EH (cell line): ENCODE data around the gene DPEP2.
A peak's percentile ranks its signal among the peaks of the same experiment; 100 is the strongest.
"Not testable (repeated sequence)": the region's sequence is repeated elsewhere in the genome, so short reads cannot be mapped to it uniquely, and the experiment has no call there.

Source experiments
- DNase-seq: peaks from one replicate; pipeline ENCODE4 v3.0.0-alpha.2; 2015; ENCODE audit warnings: low read depth

DPEP2 gene

GRCh38 chr16:68005211-68005610, 5.9 kb upstream of the DPEP2 start:
- no peak for DNase-seq

DNA sequence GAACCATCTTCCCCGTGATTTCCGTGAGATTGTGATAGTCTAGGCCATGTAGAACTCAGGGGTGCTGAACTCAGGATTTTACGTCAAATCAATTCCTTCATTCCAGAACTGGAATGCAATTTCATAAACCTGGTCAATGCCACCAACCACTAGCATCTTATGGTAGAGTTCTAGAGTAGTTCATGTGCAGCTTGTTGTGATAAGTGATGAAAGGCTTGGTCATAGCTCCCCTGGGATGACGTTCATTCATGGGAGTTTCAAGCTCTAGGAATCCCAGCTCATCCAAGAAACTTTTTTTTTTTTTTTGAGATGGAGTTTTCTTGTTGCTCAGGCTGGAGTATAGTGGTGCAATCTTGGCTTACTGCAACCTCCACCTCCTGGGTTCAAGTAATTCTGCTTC, 3.7 kb upstream of the DPEP2 start:
- DNase-seq = peak; percentile 20

DNA sequence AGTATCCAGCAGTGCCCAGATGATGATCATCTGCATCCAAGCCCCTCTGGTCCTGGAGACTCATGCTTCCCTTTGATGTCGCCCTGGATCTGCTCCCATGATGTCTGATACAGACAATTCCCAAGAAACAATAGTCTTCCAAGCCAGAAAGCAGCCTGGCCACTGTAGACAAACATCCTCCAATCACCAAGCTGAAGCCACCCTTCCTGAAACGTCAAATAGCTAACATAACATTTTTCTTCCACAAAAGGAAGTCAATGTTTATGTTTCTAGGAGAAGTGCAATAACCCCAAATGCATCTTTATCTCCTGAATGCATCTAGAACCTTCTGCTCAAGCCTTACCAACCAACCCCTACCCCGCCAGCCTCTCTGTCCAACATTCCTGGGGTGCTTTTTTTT, 1.2 kb upstream of the DPEP2 start:
- DNase-seq = peak; percentile 57

- DNase-seq = no peak
Measured at GRCh38 chr16:67999985-68000384, 701 bp upstream of the DPEP2 start.

GRCh38 chr16:67998231-67998778, 979 bp downstream of the DPEP2 start:
- DNase-seq = not testable (repeated sequence)

- DNase-seq = no peak
Measured at GRCh38 chr16:67996666-67997065, 2.6 kb downstream of the DPEP2 start.

DNA sequence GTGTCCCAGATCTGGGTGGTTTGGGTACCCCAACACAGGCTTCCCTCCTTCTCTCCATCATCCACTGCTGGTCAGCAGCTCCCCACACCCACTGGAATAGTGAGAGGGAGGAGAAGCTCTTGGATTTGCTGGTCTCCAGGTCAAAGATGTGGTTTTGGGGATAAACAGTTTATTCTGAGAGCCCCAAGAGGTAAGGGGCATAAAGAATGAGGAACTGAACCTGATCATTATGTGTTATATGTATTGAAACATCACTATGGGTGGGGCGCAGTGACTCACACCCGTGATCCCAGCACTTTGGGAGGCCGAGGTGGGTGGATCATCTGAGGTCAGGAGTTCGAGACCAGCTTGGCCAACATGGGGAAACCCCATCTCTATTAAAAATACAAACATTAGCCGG, 3.9 kb downstream of the DPEP2 start:
- no peak for DNase-seq

DNA sequence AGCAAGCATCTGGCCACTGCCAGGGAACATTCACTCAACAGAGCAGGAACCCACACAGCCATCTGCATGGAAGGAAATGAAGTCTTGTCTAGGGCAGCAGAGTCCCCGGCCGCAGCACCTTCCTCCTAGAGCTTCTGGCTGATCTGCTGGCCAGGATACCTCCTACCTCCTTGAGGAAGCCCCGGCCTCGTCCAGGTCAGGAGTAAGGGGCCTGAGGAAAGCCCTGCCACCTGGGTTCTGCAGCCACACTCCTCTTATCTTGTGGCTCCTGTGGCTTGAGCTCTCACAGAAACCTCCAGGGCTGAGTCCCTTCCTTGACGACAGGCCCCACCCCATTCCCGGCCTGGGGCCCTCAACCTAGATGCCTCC, 5.3 kb downstream of the DPEP2 start:
- DNase-seq = not testable (repeated sequence)

DNA sequence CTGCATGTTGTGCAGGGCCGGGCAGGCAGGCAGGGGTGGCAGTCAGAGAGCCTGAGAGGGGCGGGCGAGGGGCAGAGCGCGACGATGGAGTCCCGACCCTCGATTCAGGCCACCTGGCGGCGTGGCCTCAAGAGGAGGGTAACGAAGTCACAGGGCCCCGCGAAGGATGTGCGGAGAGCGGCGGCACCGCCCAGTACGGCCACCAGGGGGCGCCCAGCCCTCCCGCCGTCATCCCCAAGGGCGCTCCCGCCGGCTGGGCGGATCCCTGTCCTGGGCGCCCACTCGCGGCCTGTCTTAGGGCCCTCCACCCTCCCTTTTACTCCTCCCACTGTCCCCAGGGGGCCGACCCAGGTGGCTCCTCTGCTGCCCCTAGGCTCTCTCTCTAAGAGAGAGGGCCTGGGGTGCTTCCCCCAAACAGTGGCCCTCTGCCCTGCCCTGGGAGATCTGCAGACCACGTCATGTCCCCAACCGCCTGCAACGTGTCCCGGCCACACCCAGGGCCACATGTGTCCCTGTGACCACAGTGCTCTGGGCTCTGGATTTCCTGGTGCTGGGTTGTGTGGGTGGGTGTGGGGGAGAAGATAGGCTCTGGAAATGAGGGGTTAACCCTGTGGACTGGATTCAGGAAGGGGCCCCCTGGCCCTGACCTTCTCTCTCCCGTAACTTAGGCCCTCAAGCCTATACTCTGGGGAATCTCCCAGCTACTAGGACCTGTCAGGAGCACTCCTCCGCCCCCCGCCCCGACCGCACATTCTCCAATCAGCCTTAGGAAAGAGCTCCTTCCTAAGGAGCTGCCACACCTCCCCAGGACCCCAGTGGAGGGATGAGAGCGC, 5.9 kb downstream of the DPEP2 start:
- DNase-seq = peak; percentile 76

- no peak for DNase-seq
Measured at GRCh38 chr16:67992661-67993206, 6.5 kb downstream of the DPEP2 start.

GRCh38 chr16:67990018-67990386, 9.3 kb downstream of the DPEP2 start:
- DNase-seq = no peak

DNA sequence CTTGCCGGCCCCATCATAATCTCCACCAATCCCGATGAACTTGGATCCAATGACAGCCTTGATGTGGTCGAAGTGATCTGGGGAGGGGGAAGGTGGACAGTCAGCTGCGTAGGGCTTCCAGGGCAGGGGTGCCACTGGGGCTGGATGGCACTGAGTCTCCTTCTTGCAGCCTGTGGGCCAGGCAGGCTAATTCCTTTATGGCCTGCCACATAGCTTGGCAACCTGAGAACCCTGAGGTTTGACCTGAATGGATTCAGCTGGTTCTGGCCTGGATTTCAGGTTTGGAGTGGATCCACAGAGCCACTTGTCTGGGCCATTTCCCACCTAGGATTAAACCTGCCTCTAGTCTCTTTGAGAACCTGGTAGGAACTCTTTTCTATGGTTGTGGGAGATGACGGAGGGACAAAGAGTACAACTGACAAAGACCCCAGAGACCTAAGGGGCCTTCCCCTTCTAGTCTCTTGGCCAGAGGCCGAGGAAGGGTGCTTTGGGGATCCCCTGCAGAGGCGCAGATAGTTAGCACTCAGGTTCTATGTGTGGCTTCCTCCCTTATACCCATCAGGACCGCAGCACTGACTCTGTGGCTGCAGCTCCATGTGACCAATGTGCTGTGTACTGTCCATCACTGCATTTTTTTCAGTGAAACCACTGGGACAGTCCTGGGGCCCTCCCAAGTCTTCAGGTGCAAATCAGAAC, 9.8 kb downstream of the DPEP2 start:
- no peak for DNase-seq

DNA sequence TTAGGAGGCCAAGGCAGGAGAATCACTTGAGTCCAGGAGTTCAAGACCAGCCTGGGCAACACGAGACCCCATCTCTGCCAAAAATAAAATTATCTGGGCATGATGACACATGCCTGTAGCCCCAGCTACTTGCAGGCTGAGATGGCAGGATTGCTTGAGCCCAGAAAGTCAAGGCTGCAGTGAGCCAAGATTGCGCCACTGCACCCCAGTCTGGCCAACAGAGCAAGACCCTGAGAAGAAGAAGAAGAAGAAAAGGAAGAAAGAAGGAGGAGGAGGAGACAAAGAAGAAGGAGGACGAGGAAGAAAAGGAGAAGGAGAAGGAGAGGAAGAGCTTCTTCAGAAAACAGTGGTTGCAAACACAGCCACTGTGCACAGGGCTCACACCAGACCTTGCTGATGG, 10.6 kb downstream of the DPEP2 start:
- no peak for DNase-seq

DNA sequence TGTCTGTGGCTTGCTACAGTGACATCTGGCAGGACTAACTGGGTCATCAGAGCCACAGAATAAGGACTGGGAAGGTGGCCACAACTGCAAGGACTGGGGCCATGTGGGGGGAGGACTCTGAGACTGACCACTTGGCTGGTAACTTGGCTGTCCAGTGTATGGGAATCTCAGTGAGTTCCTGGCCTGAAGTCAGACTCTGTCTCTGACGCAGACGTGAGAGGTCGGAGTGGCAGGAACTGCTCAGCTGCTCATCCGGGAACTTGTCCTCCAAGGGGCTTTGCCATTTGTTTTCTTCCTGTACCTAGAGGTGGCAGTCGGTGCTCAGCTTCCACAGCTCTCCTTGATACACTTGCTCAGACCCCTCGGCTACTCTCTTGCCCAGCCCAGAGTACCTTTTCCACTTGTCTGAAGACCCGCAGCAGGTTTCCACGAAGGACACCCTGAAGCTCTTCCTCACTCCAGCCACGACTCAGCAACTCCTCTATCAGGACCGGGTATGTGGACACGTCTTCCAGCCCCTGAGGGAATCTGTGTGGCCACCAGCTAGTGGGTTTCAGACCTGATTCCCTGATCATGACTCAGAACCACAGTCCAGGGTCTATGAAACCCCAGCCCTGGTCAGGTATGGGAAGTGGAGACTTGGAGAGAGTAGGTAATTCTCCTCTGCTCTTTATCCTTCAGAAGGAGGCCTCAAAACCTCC, 11.7 kb downstream of the DPEP2 start:
- peak; percentile 56 for DNase-seq

DNA sequence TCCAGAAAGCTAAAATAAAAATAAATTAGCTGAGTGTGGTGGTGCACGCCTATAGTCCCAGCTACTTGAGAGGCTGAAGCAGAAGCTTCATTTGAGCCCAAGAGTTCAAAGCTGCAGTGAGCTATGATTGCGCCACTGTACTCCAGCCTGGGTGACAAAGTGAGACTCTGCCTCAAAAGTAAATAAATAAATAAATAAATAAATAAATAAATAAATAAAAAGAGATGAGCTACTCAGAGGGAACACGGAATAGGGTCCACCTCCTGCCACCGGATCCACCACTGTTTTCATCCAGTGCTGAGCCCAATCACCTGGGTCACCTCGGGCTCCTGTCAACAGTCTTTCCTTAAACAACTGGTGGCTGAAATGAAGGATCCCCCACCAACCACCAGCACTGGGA, 12.3 kb downstream of the DPEP2 start:
- no peak for DNase-seq

GRCh38 chr16:67982011-67982696, 17.1 kb downstream of the DPEP2 start:
- no peak for DNase-seq

DNA sequence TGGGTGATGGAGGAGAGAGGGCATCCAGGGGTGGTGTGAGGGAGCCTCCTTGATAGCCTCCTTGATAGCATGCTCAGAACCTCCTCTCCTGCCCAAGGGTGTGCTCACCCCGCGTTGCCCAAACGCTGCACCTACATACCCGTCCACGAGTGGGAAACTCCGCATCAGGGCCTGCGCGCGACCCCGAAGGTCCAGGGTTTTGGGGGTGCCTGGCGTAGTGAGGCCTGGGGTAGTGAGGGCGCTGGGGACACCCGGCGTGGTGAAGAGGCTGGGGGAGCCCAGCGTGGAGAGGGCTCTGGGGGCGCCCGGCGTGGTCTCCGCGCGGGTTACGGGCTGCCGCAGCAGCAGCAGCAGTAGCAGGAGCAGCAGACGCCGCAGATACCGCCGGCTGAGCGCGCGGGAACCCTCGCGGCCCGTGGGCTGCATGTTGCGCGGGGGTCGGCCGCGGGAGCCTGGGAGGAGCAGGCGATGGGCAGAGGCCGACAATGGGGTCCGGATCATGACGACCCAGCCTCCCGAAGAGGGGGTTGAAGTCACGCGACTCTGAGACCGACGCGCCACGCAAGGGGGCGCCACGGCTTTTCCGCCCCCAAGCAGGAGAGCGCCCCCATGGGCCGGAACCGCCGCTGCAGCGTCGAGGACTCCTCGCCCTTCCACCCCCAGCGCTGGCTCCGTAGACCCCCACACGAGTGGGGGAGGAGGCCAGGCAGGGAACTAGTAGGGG, 19.2 kb downstream of the DPEP2 start, which contains the start of gene DPEP3:
TSS of gene DPEP3 (minus strand) at position 545 of the 724 bp plus-strand sequence. CDS start at position 426, 119 bp downstream.
- DNase-seq = no peak

DNA sequence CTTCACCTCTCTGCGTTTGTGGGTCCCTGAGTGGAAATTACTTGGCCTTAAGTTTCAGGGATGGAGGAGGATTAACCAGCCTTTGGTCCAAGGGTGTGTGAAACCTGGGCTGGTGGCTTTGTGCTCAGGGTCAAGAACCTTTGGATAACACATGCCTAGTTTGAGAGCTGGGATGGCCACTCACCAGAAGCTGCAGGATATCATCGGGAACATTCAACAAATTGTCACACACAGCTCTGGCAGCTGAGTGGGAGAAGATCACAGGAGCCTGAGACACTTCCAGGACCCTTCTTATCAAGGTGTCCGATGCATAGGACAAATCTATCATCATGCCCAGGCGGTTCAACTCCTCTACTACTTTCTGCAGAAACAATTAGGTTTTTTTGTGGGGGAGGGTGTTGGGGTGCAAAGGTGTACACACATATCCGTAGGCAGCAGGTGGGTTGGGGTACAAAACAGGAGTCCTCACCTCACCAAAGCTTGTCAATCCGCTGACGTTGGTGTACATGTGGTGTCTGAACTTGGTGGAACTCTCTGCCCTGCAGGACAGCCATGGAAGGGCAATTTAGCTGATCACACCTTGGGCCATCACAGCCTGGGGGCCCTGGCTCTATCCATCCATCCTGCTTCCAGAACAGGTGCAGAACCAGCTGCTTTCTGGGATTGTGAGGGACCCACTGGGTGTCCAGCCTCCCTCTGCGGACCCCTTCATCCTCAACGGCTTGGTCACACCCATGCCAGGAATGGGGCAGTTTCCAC, 21.6 kb downstream of the DPEP2 start:
- no peak for DNase-seq

- no peak for DNase-seq
Measured at GRCh38 chr16:67977005-67977404, 22.3 kb downstream of the DPEP2 start.

DNA sequence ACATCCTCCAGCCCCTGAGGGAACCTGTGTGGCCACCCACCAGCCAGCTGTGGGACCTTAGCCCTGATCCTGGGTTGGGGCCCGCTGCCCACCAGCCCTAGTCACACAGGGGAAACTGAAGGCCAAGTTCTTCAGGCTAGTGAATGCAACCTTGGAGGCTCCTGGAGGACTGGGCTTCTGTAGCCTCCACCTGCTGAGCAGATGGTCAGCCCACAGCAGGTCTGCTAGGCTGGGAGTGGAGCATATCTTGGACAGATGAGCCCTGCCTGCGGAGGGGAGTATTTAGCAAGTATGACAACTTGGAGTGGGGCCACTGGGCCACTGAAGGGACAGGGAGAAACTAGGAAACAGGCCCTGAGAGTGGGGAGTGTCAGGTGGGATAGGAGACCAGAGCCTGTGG, 23.1 kb downstream of the DPEP2 start:
- no peak for DNase-seq
